K562 (cell line): Measurements from ENCODE around the gene LZTR1. TPM values are rescaled to one million over a fixed set of nuclear protein-coding genes. Genes with fewer than 3 reads are reported as not detected.
A peak's percentile ranks its signal among the peaks of the same experiment; 100 is the strongest.

Source experiments
- EHMT2 ChIP-seq: fragments of 450-650 bp; IDR thresholded peaks from 2 replicates; pipeline ENCODE4 v1.6.1; 2018; ENCODE audit warnings: antibody characterized with exemption
- ELF4 ChIP-seq: fragments of 450-650 bp; formaldehyde crosslinking; IDR thresholded peaks from 2 replicates; pipeline ENCODE4 v1.4.0; 2022; ENCODE audit warnings: missing genetic modification characterization
- EZH2 ChIP-seq: IDR thresholded peaks from 2 replicates; pipeline ENCODE4 v1.6.1; 2012; ENCODE audit warnings: low read depth, mild to moderate bottlenecking, inconsistent platforms, low read length, borderline replicate concordance
- GATA2 ChIP-seq: sonication (generic); formaldehyde crosslinking; IDR thresholded peaks from 2 replicates; pipeline ENCODE4 v1.4.0; 2020; ENCODE audit warnings: mild to moderate bottlenecking, missing genetic modification reagents
- KDM4B ChIP-seq, 2 experiments: fragments of 450-650 bp in 1 of 2; sonication (generic) in 1 of 2; IDR thresholded peaks; 2 replicates each; pipeline ENCODE4 v1.6.1; 2016 to 2017; ENCODE audit warnings: borderline replicate concordance in 2 of 2, antibody characterized with exemption in 1 of 2, low read depth in 1 of 2, mild to moderate bottlenecking in 1 of 2
- LARP7 ChIP-seq: fragments of 450-650 bp; IDR thresholded peaks from 2 replicates; pipeline ENCODE4 v1.6.1; 2016
- MTA3 ChIP-seq: fragments of 450-650 bp; formaldehyde crosslinking; IDR thresholded peaks from 2 replicates; pipeline ENCODE4 v1.6.1; 2017; ENCODE audit warnings: mild to moderate bottlenecking, borderline replicate concordance
- NCOR1 ChIP-seq: fragments of 450-650 bp; IDR thresholded peaks from 2 replicates; pipeline ENCODE4 v1.6.1; 2016; ENCODE audit warnings: mild to moderate bottlenecking, moderate library complexity
- TAF15 ChIP-seq: fragments of 200-400 bp; formaldehyde crosslinking; IDR thresholded peaks from 2 replicates; pipeline ENCODE4 v1.6.1; 2017; ENCODE audit warnings: mild to moderate bottlenecking, low read depth, low read length, moderate library complexity
- ZFPM2 ChIP-seq: fragments of 250-450 bp; sonication (Bioruptor Pico); IDR thresholded peaks from 2 replicates; pipeline ENCODE4 v1.5.1; 2022; ENCODE audit warnings: mild to moderate bottlenecking
- ZNF146 ChIP-seq: IDR thresholded peaks from one replicate; pipeline ENCODE4 v1.6.1; 2018; ENCODE audit warnings: missing compliant biosample characterization; ENCODE audit not compliant: unreplicated experiment
- ZNF23 ChIP-seq: fragments of 250-450 bp; sonication (Bioruptor Pico); IDR thresholded peaks from 2 replicates; pipeline ENCODE4 v1.4.0; 2020; ENCODE audit warnings: mild to moderate bottlenecking
- polyA plus RNA-seq, 8 experiments: library from polyadenylated mRNA; depleted of rRNA in 4 of 8; stranded (reverse) in 5 of 8; unstranded in 3 of 8; fragments of >200 nt; fragmentation: Nextera tagmentation in 2 of 8; fragmentation: Illumina TruSeq in 1 of 8; extraction: Ambion mirVana in 2 of 8; extraction: Trizol in 1 of 8; gene quantifications; 2 replicates each; pipeline versions ENCODE4 v1.2.1 to v1.2.3, GENCODE V29; 2011 to 2014; ENCODE audit warnings: inconsistent platforms in 1 of 8, missing spikeins in 1 of 8
- total RNA-seq, 7 experiments: library from RNA; depleted of rRNA in 6 of 7; stranded (reverse); fragments of >200 nt in 6 of 7; fragmentation: Illumina TruSeq in 2 of 7; extraction: Trizol in 2 of 7; gene quantifications; 2 replicates each; pipeline versions ENCODE4 v1.2.1 to v1.2.3, GENCODE V29; 2011 to 2021; ENCODE audit warnings: low replicate concordance in 1 of 7
- TF ChIP-seq, protein P1 (sequence below): fragments of 200-800 bp; sonication (Bioruptor generic); IDR thresholded peaks from 2 replicates; pipeline ENCODE4 v1.6.1; 2017; ENCODE audit warnings: missing genetic modification characterization, missing compliant biosample characterization
- TF ChIP-seq, protein P2 (sequence below): sonication (generic); formaldehyde crosslinking; IDR thresholded peaks from 2 replicates; pipeline ENCODE4 v1.8.0; 2022; ENCODE audit warnings: mild to moderate bottlenecking, missing genetic modification reagents, borderline replicate concordance
- TF ChIP-seq, protein P3 (sequence below): fragments of 450-650 bp; IDR thresholded peaks from 2 replicates; pipeline ENCODE4 v1.7.0; 2016; ENCODE audit warnings: borderline replicate concordance
- TF ChIP-seq, protein P4 (sequence below): fragments of 450-650 bp; IDR thresholded peaks from 2 replicates; pipeline ENCODE4 v1.6.1; 2016; ENCODE audit warnings: borderline replicate concordance
- TF ChIP-seq, protein P5 (sequence below): fragments of 250-450 bp; sonication (Bioruptor Pico); IDR thresholded peaks from 2 replicates; pipeline ENCODE4 v1.8.0; 2022; ENCODE audit warnings: inconsistent platforms

Gene LZTR1
- total and polyA plus RNA-seq, 9 of the 15 experiments (the other 6 are each of a cell fraction or from before 2014, with no cell fraction given) = 2.2 to 135 (median 63.0) TPM

DNA sequence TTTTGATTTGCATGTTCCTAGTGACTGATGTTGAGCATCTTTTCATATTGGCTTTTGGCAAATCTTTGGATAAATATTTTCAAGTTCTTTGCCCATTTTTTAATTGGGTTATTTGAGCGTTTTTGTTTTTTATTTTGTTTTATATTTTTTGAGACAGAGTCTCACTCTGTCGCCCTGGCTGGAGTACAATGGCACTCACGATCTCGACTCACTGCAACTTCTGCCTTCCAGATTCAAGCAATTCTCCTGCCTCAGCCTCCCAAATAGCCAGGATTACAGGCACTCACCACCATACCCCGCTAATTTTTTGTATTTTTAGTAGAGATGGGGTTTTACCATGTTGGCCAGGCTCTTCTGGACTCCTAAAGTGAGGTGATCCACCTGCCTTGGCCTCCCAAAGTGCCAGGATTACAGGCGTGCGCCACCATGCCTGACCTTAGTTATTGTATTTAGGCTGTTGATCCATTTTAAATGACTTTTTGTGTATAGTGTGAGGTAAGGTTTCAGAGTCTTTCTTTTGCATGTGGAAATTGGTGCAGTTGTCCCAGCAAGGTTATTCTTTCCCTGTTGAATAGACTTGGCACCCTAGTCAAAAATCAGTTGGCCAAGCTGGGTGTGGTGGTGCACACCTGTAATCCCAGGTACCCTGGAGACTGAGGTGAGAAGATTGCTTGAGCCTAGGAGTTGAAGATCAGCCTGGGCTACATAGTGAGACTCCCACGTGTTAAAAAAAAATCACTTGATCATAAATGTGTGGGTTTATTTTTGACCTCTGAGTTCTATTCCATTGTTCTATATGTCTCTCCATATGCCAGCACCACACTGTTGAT is 38.8 kb upstream of the LZTR1 start (continued):
- TF ChIP-seq, protein P1, sequence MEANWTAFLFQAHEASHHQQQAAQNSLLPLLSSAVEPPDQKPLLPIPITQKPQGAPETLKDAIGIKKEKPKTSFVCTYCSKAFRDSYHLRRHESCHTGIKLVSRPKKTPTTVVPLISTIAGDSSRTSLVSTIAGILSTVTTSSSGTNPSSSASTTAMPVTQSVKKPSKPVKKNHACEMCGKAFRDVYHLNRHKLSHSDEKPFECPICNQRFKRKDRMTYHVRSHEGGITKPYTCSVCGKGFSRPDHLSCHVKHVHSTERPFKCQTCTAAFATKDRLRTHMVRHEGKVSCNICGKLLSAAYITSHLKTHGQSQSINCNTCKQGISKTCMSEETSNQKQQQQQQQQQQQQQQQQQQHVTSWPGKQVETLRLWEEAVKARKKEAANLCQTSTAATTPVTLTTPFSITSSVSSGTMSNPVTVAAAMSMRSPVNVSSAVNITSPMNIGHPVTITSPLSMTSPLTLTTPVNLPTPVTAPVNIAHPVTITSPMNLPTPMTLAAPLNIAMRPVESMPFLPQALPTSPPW (CRISPR knock-in tag) = no peak
- TF ChIP-seq ZFPM2 (no peak), KDM4B (IDR thresholded peaks at IDR 0.05; ENCODE audit: borderline replicate concordance in 2 of 2, low read depth in 1 of 2) (no peak), ZNF146 (CRISPR knock-in tag) (no peak), ZNF23 (no peak), EHMT2 (no peak), GATA2 (CRISPR knock-in tag) (no peak), ELF4 (CRISPR knock-in tag) (0 out of 2 replicates have a peak, but pooled peaks have one; percentile 50), EZH2 (no peak), NCOR1 (no peak), LARP7 (peak; percentile 45; the same call in 1 of the 2 replicates), TAF15 (no peak), MTA3 (no peak)
- TF ChIP-seq, protein P2, sequence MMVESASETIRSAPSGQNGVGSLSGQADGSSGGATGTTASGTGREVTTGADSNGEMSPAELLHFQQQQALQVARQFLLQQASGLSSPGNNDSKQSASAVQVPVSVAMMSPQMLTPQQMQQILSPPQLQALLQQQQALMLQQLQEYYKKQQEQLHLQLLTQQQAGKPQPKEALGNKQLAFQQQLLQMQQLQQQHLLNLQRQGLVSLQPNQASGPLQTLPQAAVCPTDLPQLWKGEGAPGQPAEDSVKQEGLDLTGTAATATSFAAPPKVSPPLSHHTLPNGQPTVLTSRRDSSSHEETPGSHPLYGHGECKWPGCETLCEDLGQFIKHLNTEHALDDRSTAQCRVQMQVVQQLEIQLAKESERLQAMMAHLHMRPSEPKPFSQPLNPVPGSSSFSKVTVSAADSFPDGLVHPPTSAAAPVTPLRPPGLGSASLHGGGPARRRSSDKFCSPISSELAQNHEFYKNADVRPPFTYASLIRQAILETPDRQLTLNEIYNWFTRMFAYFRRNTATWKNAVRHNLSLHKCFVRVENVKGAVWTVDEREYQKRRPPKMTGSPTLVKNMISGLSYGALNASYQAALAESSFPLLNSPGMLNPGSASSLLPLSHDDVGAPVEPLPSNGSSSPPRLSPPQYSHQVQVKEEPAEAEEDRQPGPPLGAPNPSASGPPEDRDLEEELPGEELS = 0 out of 2 replicates have a peak, but pooled peaks have one; percentile 68
- TF ChIP-seq, protein P3, sequence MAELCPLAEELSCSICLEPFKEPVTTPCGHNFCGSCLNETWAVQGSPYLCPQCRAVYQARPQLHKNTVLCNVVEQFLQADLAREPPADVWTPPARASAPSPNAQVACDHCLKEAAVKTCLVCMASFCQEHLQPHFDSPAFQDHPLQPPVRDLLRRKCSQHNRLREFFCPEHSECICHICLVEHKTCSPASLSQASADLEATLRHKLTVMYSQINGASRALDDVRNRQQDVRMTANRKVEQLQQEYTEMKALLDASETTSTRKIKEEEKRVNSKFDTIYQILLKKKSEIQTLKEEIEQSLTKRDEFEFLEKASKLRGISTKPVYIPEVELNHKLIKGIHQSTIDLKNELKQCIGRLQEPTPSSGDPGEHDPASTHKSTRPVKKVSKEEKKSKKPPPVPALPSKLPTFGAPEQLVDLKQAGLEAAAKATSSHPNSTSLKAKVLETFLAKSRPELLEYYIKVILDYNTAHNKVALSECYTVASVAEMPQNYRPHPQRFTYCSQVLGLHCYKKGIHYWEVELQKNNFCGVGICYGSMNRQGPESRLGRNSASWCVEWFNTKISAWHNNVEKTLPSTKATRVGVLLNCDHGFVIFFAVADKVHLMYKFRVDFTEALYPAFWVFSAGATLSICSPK = no peak
- TF ChIP-seq, protein P4, sequence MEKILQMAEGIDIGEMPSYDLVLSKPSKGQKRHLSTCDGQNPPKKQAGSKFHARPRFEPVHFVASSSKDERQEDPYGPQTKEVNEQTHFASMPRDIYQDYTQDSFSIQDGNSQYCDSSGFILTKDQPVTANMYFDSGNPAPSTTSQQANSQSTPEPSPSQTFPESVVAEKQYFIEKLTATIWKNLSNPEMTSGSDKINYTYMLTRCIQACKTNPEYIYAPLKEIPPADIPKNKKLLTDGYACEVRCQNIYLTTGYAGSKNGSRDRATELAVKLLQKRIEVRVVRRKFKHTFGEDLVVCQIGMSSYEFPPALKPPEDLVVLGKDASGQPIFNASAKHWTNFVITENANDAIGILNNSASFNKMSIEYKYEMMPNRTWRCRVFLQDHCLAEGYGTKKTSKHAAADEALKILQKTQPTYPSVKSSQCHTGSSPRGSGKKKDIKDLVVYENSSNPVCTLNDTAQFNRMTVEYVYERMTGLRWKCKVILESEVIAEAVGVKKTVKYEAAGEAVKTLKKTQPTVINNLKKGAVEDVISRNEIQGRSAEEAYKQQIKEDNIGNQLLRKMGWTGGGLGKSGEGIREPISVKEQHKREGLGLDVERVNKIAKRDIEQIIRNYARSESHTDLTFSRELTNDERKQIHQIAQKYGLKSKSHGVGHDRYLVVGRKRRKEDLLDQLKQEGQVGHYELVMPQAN = 0 out of 2 replicates have a peak, but pooled peaks have one; percentile 19
- TF ChIP-seq, protein P5, sequence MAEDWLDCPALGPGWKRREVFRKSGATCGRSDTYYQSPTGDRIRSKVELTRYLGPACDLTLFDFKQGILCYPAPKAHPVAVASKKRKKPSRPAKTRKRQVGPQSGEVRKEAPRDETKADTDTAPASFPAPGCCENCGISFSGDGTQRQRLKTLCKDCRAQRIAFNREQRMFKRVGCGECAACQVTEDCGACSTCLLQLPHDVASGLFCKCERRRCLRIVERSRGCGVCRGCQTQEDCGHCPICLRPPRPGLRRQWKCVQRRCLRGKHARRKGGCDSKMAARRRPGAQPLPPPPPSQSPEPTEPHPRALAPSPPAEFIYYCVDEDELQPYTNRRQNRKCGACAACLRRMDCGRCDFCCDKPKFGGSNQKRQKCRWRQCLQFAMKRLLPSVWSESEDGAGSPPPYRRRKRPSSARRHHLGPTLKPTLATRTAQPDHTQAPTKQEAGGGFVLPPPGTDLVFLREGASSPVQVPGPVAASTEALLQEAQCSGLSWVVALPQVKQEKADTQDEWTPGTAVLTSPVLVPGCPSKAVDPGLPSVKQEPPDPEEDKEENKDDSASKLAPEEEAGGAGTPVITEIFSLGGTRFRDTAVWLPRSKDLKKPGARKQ (CRISPR knock-in tag) = no peak
